Epithelial cell of esophagus (primary cell): Measurements from ENCODE around the gene ERCC6.

Experiments used
- DNase-seq: peaks from one replicate; pipeline ENCODE4 v3.0.0; 2010; ENCODE audit warnings: low read depth
- H3K4me3 ChIP-seq: 2 replicates; pipeline ENCODE4 v1.5.1; 2011; ENCODE audit warnings: mild to moderate bottlenecking, low read length, control low read depth
- TF ChIP-seq, protein P1 (sequence below): IDR thresholded peaks from 2 replicates; pipeline ENCODE4 v1.5.1; 2011; ENCODE audit warnings: low read depth, mild to moderate bottlenecking, low read length, control low read depth, inconsistent platforms; ENCODE audit not compliant: insufficient read depth; ENCODE audit errors: missing control alignments

Gene ERCC6

DNA sequence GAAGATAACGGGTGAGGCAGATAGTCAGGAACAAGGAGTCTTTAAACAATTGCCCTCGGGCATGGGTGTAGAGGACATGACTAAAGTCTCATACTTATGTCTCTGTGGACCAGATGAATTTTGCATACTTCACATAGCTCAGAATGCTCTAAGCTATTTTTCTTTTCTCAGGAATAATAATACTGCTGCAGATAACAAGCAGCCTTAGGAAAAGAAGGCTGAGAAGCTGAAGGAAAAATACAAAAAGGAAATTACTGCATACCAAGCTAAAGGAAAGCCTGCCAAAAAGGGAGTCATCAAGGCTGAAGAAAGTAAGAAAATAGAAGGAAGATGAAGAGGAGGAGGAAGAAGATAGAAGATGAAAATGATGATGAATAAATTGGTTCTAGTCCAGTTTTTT is 13.4 kb upstream of the ERCC6 start:
- TF ChIP-seq, protein P1, sequence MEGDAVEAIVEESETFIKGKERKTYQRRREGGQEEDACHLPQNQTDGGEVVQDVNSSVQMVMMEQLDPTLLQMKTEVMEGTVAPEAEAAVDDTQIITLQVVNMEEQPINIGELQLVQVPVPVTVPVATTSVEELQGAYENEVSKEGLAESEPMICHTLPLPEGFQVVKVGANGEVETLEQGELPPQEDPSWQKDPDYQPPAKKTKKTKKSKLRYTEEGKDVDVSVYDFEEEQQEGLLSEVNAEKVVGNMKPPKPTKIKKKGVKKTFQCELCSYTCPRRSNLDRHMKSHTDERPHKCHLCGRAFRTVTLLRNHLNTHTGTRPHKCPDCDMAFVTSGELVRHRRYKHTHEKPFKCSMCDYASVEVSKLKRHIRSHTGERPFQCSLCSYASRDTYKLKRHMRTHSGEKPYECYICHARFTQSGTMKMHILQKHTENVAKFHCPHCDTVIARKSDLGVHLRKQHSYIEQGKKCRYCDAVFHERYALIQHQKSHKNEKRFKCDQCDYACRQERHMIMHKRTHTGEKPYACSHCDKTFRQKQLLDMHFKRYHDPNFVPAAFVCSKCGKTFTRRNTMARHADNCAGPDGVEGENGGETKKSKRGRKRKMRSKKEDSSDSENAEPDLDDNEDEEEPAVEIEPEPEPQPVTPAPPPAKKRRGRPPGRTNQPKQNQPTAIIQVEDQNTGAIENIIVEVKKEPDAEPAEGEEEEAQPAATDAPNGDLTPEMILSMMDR: no peak
- peak; percentile 97 for DNase-seq
- H3K4me3 ChIP-seq: no peak overlapping the region

DNA sequence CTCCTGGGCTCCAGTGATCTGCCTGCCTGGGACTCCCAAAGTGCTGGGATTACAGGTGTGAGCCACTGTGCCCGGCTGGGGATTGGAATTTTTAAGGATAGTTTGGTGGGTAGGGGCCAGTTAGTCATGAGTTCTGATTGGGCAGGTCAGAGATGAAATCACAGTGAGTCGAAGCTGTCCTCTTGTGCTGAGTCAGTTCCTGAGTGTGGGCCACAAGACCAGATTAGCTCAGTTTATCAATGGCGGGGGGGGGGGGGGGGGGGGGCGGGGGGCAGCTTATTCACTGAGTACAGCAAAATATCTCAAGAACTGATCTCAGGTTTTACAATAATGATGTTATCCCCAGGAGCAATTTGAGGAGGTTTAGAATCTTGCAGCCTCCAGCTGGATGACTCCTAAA is 11.6 kb upstream of the ERCC6 start:
- no peak overlapping the region for H3K4me3 ChIP-seq
- TF ChIP-seq, protein P1: no peak
- peak; percentile 94 for DNase-seq

DNA sequence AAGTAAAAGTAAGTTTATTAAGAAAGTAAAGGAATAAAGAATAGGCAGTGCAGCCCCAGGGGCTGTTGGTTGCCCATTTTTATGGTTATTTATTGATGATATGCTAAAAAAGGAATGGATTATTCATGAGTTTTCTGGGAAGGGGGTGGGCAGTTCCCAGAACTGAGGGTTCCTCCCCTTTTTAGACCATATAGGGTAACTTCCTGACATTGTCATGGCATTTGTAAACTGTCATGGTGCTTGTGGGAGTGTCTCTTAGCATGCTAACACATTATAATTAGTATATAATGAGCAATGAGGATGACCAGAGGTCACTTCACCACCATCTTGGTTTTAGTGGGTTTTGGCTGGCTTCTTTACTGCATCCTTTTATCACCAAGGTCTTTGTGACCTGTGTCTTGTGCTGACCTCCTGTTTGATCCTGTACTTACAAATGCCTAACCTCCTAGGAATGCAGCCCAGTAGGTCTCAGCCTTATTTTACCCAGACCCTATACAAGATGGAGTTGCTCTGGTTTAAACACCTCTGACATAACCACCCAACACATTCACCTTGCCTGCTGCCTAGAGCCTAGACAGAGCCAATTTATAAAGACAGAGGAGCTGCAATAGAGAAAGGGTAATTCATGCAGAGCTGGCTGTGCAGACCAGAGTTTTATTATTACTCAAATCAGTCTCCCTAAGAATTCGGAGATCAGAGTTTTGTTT is 10.9 kb upstream of the ERCC6 start:
- TF ChIP-seq, protein P1: no peak
- DNase-seq: no peak

DNA sequence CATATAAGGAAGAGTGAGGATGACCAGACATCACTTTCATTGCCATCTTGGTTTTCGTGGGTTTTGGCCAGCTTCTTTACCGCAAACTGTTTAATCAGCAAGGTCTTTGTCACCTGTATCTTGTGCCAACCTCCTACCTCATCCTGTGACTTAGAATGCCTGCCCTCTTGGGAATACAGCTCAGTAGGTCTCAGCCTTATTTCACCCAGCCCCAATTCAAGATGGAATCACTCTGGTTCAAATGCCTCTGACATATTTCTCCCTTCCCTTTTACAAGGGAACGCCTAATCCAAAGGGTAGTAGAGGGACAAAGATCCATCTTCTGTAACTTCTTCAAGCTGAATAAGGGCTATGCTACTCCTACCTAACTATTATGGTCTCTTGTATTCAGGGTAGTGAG is 4.7 kb upstream of the ERCC6 start:
- H3K4me3 ChIP-seq: no peak overlapping the region
- TF ChIP-seq, protein P1: no peak
- no peak for DNase-seq

More for the DNA sequence above, 10.9 kb upstream of the ERCC6 start:
- H3K4me3 ChIP-seq: no peak overlapping the region

DNA sequence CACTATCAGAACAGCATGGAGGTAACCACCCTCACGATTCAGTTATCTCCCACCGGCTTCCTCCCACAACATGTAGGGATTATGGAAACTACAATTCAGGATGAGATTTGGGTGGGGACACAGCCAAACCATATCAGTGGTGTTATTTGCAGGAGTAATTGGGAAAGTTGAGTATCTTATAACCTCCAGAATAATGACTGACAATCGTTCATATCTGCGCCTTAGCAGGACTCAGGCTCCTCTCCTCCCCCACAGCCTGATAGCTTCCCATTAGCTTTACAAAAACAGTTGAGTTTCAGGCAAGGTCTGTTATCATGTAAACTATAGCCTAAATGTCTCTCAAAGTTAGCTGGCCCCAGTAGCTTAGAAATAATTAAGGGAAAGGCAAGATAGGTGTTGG is 3.4 kb upstream of the ERCC6 start:
- TF ChIP-seq, protein P1: no peak
- DNase-seq: no peak
- no peak overlapping the region for H3K4me3 ChIP-seq

DNA sequence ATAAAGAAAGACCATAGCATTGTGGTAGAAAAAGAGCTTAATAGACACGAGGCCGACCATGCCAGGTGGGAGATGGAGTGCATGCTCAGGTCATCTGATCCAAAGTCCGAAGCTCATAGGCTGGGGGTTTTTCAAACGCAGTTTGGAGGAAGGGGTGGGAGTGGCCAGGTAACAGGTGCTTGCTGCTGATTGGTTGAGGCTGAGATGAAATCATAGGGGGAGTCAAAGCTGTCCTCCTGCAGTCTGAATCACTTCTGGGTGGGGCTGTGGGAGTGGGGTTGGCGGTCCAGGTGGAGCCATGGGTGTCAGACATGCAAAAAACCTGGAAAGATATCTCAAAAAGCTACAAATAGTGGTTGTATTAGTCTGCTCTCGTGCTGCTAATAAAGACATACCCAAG is 2.8 kb upstream of the ERCC6 start:
- DNase-seq: no peak
- TF ChIP-seq, protein P1: no peak
- H3K4me3 ChIP-seq: no peak overlapping the region
